ENCODE data around the gene ABCA13.
"Not testable (repeated sequence)": the region's sequence is repeated elsewhere in the genome, so short reads cannot be mapped to it uniquely, and the experiment has no call there.

ABCA13 gene, protein sequence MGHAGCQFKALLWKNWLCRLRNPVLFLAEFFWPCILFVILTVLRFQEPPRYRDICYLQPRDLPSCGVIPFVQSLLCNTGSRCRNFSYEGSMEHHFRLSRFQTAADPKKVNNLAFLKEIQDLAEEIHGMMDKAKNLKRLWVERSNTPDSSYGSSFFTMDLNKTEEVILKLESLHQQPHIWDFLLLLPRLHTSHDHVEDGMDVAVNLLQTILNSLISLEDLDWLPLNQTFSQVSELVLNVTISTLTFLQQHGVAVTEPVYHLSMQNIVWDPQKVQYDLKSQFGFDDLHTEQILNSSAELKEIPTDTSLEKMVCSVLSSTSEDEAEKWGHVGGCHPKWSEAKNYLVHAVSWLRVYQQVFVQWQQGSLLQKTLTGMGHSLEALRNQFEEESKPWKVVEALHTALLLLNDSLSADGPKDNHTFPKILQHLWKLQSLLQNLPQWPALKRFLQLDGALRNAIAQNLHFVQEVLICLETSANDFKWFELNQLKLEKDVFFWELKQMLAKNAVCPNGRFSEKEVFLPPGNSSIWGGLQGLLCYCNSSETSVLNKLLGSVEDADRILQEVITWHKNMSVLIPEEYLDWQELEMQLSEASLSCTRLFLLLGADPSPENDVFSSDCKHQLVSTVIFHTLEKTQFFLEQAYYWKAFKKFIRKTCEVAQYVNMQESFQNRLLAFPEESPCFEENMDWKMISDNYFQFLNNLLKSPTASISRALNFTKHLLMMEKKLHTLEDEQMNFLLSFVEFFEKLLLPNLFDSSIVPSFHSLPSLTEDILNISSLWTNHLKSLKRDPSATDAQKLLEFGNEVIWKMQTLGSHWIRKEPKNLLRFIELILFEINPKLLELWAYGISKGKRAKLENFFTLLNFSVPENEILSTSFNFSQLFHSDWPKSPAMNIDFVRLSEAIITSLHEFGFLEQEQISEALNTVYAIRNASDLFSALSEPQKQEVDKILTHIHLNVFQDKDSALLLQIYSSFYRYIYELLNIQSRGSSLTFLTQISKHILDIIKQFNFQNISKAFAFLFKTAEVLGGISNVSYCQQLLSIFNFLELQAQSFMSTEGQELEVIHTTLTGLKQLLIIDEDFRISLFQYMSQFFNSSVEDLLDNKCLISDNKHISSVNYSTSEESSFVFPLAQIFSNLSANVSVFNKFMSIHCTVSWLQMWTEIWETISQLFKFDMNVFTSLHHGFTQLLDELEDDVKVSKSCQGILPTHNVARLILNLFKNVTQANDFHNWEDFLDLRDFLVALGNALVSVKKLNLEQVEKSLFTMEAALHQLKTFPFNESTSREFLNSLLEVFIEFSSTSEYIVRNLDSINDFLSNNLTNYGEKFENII (N-terminal part only)

DNA sequence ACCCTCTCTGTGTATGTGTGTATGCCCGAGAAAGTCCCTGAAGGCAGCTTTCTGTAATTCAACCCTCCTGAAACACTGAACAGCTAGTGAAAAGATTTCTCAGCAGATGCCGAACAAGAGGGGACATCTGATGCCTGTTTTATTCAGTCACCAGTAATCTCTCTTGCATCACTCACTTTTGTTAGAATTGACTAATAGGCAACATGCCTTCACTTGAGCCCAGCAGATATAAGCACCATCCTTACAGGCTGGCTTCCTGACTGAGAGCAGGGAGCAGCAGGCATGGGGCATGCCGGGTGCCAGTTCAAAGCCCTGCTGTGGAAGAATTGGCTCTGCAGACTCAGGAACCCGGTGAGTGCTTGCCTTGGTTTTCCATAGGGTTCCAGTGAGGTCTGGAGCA, at the start of gene ABCA13:
ABCA13 (plus strand) TSS at position 257 of the 400 bp plus-strand sequence; CDS start at position 283, 26 bp downstream.
- Mint-ChIP-seq H3K4me1 (ENCODE audit: low read depth) (no peaks in the 10 kb centered on the region), H3K27me3 (ENCODE audit: low read depth) (peaks cover 12% of the 10 kb centered on the region), H3K27ac (no peak within 1 kb of the TSS), H3K9me3 (no peaks in the 10 kb centered on the region), H3K36me3 (ENCODE audit: low read depth) (no peaks in the 10 kb centered on the region), H3K4me3 (no peak within 1 kb of the TSS)

DNA sequence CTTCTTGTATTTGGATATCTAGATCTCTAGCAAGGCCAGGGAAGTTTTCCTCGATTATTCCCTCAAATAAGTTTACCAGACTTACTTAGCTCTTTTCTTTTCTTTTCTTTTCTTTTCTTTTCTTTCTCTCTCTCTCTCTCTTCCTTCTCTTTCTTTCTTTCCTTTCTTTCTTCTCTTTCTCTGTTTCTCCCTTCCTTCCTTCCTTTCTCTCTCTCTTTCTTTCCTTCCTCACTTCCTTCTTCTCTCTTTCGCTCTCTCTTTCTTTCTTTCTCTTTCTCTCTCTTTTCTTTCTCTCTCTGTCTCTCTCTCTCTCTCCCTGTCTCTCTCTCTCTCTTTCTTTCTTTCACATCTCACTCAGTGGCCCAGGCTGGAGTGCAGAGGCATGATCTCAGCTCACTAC, 45.2 kb upstream of the ABCA13 start:
- Mint-ChIP-seq H3K4me3 (no peak overlapping the region), H3K9me3 (peaks cover 4% of the 10 kb centered on the region)

GRCh38 chr7:48130658-48131108, 40.6 kb upstream of the ABCA13 start:
- no peak overlapping the region for H3K4me3 Mint-ChIP-seq
- H3K9me3 Mint-ChIP-seq = peaks cover 4% of the 10 kb centered on the region
- peaks cover 2% of the 10 kb centered on the region for H3K36me3 Mint-ChIP-seq (ENCODE audit: low read depth)
- no peak overlapping the region for H3K27ac Mint-ChIP-seq
- H3K4me1 Mint-ChIP-seq (ENCODE audit: low read depth) = peaks cover 7% of the 10 kb centered on the region
- peaks cover 25% of the 10 kb centered on the region for H3K27me3 Mint-ChIP-seq (ENCODE audit: low read depth)

More for the DNA sequence above, 45.2 kb upstream of the ABCA13 start:
- peaks cover 2% of the 10 kb centered on the region for H3K36me3 Mint-ChIP-seq (ENCODE audit: low read depth)
- H3K27me3 Mint-ChIP-seq (ENCODE audit: low read depth) = peaks cover 54% of the 10 kb centered on the region
- H3K27ac Mint-ChIP-seq = no peak overlapping the region
- peaks cover 6% of the 10 kb centered on the region for H3K4me1 Mint-ChIP-seq (ENCODE audit: low read depth)

- Mint-ChIP-seq H3K27ac (no peak overlapping the region), H3K4me1 (ENCODE audit: low read depth) (peaks cover 7% of the 10 kb centered on the region), H3K9me3 (no peaks in the 10 kb centered on the region), H3K27me3 (ENCODE audit: low read depth) (peaks cover 18% of the 10 kb centered on the region), H3K4me3 (no peak overlapping the region), H3K36me3 (ENCODE audit: low read depth) (no peaks in the 10 kb centered on the region)
Measured at GRCh38 chr7:48132792-48133191, 38.5 kb upstream of the ABCA13 start.

DNA sequence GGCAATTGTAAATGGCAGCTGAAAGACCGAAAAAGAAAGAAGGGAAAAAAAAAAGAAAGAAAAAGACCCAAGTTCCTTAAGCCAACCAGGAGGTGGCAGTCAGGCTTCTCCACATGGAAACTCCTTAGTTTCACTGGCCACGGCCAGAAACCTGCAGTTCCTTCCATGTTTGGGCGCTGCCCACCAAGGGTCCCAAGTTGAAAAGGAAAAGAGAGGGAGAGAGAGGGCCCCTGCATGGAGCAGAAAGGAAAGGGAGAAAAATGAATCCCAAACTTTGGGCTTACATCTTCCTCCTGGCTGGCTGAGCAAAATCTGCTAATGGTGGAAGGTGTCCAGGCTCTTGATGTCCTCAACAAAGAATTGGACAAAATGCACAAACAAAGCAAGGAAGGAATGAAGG, 31.8 kb upstream of the ABCA13 start:
- H3K27ac Mint-ChIP-seq = no peak overlapping the region
- H3K9me3 Mint-ChIP-seq = no peaks in the 10 kb centered on the region
- peaks cover 14% of the 10 kb centered on the region for H3K27me3 Mint-ChIP-seq (ENCODE audit: low read depth)
- no peak overlapping the region for H3K4me3 Mint-ChIP-seq
- peaks cover 6% of the 10 kb centered on the region for H3K4me1 Mint-ChIP-seq (ENCODE audit: low read depth)
- H3K36me3 Mint-ChIP-seq (ENCODE audit: low read depth) = no peaks in the 10 kb centered on the region

GRCh38 chr7:48140001-48140681, 31.1 kb upstream of the ABCA13 start:
- Mint-ChIP-seq H3K36me3 (ENCODE audit: low read depth) (no peaks in the 10 kb centered on the region), H3K9me3 (no peaks in the 10 kb centered on the region), H3K4me3 (no peak overlapping the region), H3K4me1 (ENCODE audit: low read depth) (peaks cover 6% of the 10 kb centered on the region), H3K27me3 (ENCODE audit: low read depth) (peaks cover 14% of the 10 kb centered on the region), H3K27ac (no peak overlapping the region)

- Mint-ChIP-seq H3K27ac (no peak overlapping the region), H3K9me3 (no peaks in the 10 kb centered on the region), H3K36me3 (ENCODE audit: low read depth) (no peaks in the 10 kb centered on the region), H3K4me1 (ENCODE audit: low read depth) (peaks cover 6% of the 10 kb centered on the region), H3K4me3 (no peak overlapping the region), H3K27me3 (ENCODE audit: low read depth) (peaks cover 9% of the 10 kb centered on the region)
Measured at GRCh38 chr7:48141521-48141920, 29.7 kb upstream of the ABCA13 start.

- no peaks in the 10 kb centered on the region for H3K36me3 Mint-ChIP-seq (ENCODE audit: low read depth)
Measured at GRCh38 chr7:48144291-48144768, 26.9 kb upstream of the ABCA13 start.

GRCh38 chr7:48147078-48147591, 24.1 kb upstream of the ABCA13 start:
- Mint-ChIP-seq H3K9me3 (no peaks in the 10 kb centered on the region), H3K27ac (no peak overlapping the region), H3K36me3 (ENCODE audit: low read depth) (no peaks in the 10 kb centered on the region), H3K4me3 (no peak overlapping the region), H3K4me1 (ENCODE audit: low read depth) (no peaks in the 10 kb centered on the region), H3K27me3 (ENCODE audit: low read depth) (peaks cover 20% of the 10 kb centered on the region)

More at GRCh38 chr7:48144291-48144768, 26.9 kb upstream of the ABCA13 start:
- Mint-ChIP-seq H3K4me3 (no peak overlapping the region), H3K9me3 (no peaks in the 10 kb centered on the region), H3K4me1 (ENCODE audit: low read depth) (peaks cover 4% of the 10 kb centered on the region), H3K27me3 (ENCODE audit: low read depth) (peaks cover 9% of the 10 kb centered on the region), H3K27ac (no peak overlapping the region)

- not testable (repeated sequence) for H3K36me3 Mint-ChIP-seq (ENCODE audit: low read depth); H3K27ac Mint-ChIP-seq; H3K4me3 Mint-ChIP-seq; H3K4me1 Mint-ChIP-seq (ENCODE audit: low read depth); H3K9me3 Mint-ChIP-seq
- peaks cover 20% of the 10 kb centered on the region for H3K27me3 Mint-ChIP-seq (ENCODE audit: low read depth)
Measured at GRCh38 chr7:48147690-48148089, 23.6 kb upstream of the ABCA13 start.

DNA sequence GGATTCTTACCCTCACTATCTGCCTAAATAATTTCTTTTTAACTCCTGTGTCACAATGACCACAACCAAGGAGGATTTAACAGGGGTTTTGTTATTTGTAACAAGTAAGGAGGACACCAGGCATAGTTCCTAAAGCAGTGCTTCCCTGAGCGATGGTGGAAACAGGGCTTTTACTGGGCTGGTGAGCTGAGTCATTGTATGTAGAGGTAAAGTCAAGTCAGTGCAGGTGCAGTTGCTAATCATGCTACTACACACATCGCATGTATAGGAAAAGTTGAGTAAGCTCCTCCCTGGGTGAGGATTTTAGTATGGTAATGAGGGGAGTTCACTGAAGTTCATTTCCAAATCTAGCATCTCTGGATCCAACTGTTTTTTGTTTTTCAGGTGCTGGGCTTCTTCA, 22.9 kb upstream of the ABCA13 start:
- H3K9me3 Mint-ChIP-seq = no peaks in the 10 kb centered on the region
- H3K27me3 Mint-ChIP-seq (ENCODE audit: low read depth) = peaks cover 20% of the 10 kb centered on the region
- no peaks in the 10 kb centered on the region for H3K4me1 Mint-ChIP-seq (ENCODE audit: low read depth)
- H3K36me3 Mint-ChIP-seq (ENCODE audit: low read depth) = no peaks in the 10 kb centered on the region
- H3K27ac Mint-ChIP-seq = no peak overlapping the region
- H3K4me3 Mint-ChIP-seq = no peak overlapping the region

DNA sequence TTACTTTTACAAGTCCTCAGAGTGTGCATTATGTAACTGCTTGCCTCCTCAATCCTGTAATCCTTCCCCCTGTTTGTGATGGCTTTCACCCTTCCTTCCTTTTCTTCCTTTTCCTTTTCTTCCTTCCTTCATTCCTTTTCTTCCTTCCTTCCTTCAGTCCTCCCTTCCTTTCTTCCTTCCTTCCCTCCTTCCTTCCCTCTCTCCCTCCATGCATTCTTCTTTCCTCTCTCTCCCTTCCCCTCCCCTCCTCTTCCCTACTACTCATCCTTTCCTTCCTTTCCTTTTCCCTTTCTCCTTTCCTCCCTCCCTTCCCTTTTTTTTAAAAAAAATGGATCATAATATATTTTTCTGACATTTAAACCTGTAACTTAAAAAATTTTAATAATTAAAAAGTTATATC, 22.2 kb upstream of the ABCA13 start:
- no peaks in the 10 kb centered on the region for H3K9me3 Mint-ChIP-seq
- H3K4me3 Mint-ChIP-seq = no peak overlapping the region
- H3K4me1 Mint-ChIP-seq (ENCODE audit: low read depth) = no peaks in the 10 kb centered on the region
- H3K27ac Mint-ChIP-seq = no peak overlapping the region
- no peaks in the 10 kb centered on the region for H3K36me3 Mint-ChIP-seq (ENCODE audit: low read depth)
- H3K27me3 Mint-ChIP-seq (ENCODE audit: low read depth) = peaks cover 19% of the 10 kb centered on the region

DNA sequence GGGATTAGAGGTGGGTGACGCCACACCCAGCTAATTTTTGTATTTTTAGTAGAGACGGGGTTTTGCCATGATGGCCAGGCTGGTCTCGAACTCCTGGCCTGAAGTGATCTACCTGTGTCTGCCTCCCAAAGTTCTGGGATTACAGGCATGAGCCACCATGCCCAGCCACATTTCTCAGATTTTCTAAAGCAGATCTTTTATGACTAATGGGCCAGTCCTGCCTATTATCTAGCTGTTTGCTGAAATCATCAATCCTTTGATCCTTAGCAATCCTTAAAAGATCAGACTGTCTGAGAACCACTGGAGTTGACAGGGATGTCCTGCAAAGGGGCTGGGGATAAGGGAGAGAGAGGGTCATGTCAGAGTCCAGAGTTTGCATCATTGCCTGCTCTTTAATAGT, 21.2 kb upstream of the ABCA13 start:
- H3K27me3 Mint-ChIP-seq (ENCODE audit: low read depth) = peaks cover 21% of the 10 kb centered on the region
- no peak overlapping the region for H3K27ac Mint-ChIP-seq
- no peaks in the 10 kb centered on the region for H3K9me3 Mint-ChIP-seq
- no peak overlapping the region for H3K4me3 Mint-ChIP-seq
- H3K36me3 Mint-ChIP-seq (ENCODE audit: low read depth) = no peaks in the 10 kb centered on the region
- H3K4me1 Mint-ChIP-seq (ENCODE audit: low read depth) = no peaks in the 10 kb centered on the region

Measured in T-helper 1 cell treated with Interleukin-12 subunit alpha and Interleukin-12 subunit beta and Interleukin-4 antibody, amounts not matched to agents 30 μg/mL and 1 μg/mL, for 36 hours (primary cell).